Endothelial cell of umbilical vein (primary cell): ENCODE measurements around the gene PRR5L. TPM values are rescaled to one million over a fixed set of nuclear protein-coding genes. Genes with fewer than 3 reads are reported as not detected.

ENCODE experiments used
- BruUV-seq: library from RNA; stranded (reverse); fragments of 400-500 nt; replicated peaks from 2 replicates; lab custom pipeline; 2021; lab: Mats Ljungman, UMichigan
- CTCF ChIA-PET: fragments of 300-600, 350-600 bp; sonication (Branson Sonifier 250); formaldehyde crosslinking; loops from one replicate; lab custom pipeline; 2021; ENCODE audit warnings: antibody characterized with exemption, inconsistent platforms; lab: Charles Lee
- POLR2A ChIA-PET: fragments of 300-600, 350-600 bp; sonication (Branson Sonifier 250); formaldehyde crosslinking; loops from one replicate; lab custom pipeline; 2021; ENCODE audit warnings: antibody characterized with exemption, inconsistent platforms; lab: Charles Lee
- DNase-seq: peaks from one replicate; pipeline ENCODE4 v3.0.0-alpha.2; 2011; ENCODE audit warnings: low read depth, low spot score
- FAIRE-seq: peaks from 2 replicates; lab custom pipeline; 2011; peaks lifted over from hg19 to GRCh38; lab: Jason Lieb, UNC
- H2AFZ ChIP-seq: 2 replicates; pipeline ENCODE4 v1.6.0; 2012; ENCODE audit warnings: low read depth, low read length, control low read depth, inconsistent platforms
- H3K27ac ChIP-seq: 2 replicates; pipeline ENCODE4 v1.5.1; 2011; ENCODE audit warnings: low read depth, mild to moderate bottlenecking, control low read depth, low read length, moderate library complexity; ENCODE audit not compliant: insufficient read depth
- H3K27me3 ChIP-seq, 2 experiments: 2 replicates each; pipeline versions ENCODE4 v1.6.0 to v1.6.1; 2011; ENCODE audit warnings: low read length in 2 of 2, mixed read lengths in 1 of 2; ENCODE audit not compliant: control insufficient read depth in 2 of 2, insufficient read depth in 2 of 2
- H3K36me3 ChIP-seq, 2 experiments: 2 replicates in 1 of 2; 3 replicates in 1 of 2; pipeline ENCODE4 v1.5.1; 2011; ENCODE audit warnings: low read length in 2 of 2, mild to moderate bottlenecking in 1 of 2, moderate library complexity in 1 of 2; ENCODE audit not compliant: control insufficient read depth in 2 of 2, insufficient read depth in 2 of 2; ENCODE audit errors: extremely low read depth in 1 of 2
- H3K4me1 ChIP-seq: 3 replicates; pipeline ENCODE4 v1.5.1; 2011; ENCODE audit warnings: mild to moderate bottlenecking, low read length; ENCODE audit not compliant: control insufficient read depth, insufficient read depth; ENCODE audit errors: extremely low read depth
- H3K4me2 ChIP-seq: 2 replicates; pipeline ENCODE4 v1.6.1; 2011; ENCODE audit warnings: low read length, control low read depth, mixed read lengths; ENCODE audit not compliant: insufficient read depth
- H3K4me3 ChIP-seq, 3 experiments: fragments of 200-600 bp in 1 of 3; sonication (generic), shearing (Covaris generic) in 1 of 3; replicated peaks in 1 of 3; 2 replicates each; pipeline ENCODE4 v1.5.1; 2011 to 2016; ENCODE audit warnings: control low read depth in 3 of 3, low read length in 3 of 3, mild to moderate bottlenecking in 2 of 3, inconsistent platforms in 1 of 3, low read depth in 1 of 3, moderate library complexity in 1 of 3; ENCODE audit not compliant: insufficient read depth in 1 of 3
- H3K79me2 ChIP-seq: 2 replicates; pipeline ENCODE4 v1.6.0; 2012; ENCODE audit warnings: low read length, inconsistent platforms; ENCODE audit not compliant: control insufficient read depth, insufficient read depth
- H3K9ac ChIP-seq: replicated peaks from 2 replicates; pipeline ENCODE3; 2011; ENCODE audit warnings: low read length, control low read depth; ENCODE audit not compliant: insufficient read depth; ENCODE audit errors: extremely low read depth
- H3K9me1 ChIP-seq: replicated peaks from 3 replicates; pipeline ENCODE4 v1.6.0; 2011; ENCODE audit warnings: mild to moderate bottlenecking, low read length; ENCODE audit not compliant: control insufficient read depth, insufficient read depth; ENCODE audit errors: extremely low read depth
- H3K9me3 ChIP-seq: replicated peaks from 2 replicates; pipeline ENCODE4 v1.5.1; 2012; ENCODE audit warnings: low read length, inconsistent platforms; ENCODE audit not compliant: control insufficient read depth, insufficient read depth
- H4K20me1 ChIP-seq: replicated peaks from 2 replicates; pipeline ENCODE3; 2011; ENCODE audit warnings: mild to moderate bottlenecking, low read length; ENCODE audit not compliant: control insufficient read depth, insufficient read depth; ENCODE audit errors: extremely low read depth
- CTCF ChIP-seq, 2 donors: IDR thresholded peaks; 1 replicate in 1 of 2; 2 replicates in 1 of 2; pipeline ENCODE4 v1.5.1; 2011; ENCODE audit warnings: low read length in 2 of 2, mild to moderate bottlenecking in 2 of 2, moderate library complexity in 2 of 2, control low read depth in 1 of 2, inconsistent platforms in 1 of 2, low read depth in 1 of 2; ENCODE audit not compliant: insufficient read depth in 1 of 2; ENCODE audit errors: extremely low read depth in 1 of 2
- EZH2 ChIP-seq: IDR thresholded peaks from 2 replicates; pipeline ENCODE4 v1.6.1; 2012; ENCODE audit warnings: borderline replicate concordance, low read depth, mild to moderate bottlenecking, moderate library complexity, low read length, inconsistent platforms; ENCODE audit not compliant: severe bottlenecking
- FOS ChIP-seq: IDR thresholded peaks from 2 replicates; pipeline ENCODE4 v1.6.1; 2011; ENCODE audit warnings: mild to moderate bottlenecking, low read length, moderate library complexity, borderline replicate concordance; ENCODE audit not compliant: insufficient read depth
- GATA2 ChIP-seq: IDR thresholded peaks from 2 replicates; pipeline ENCODE4 v1.7.0; 2011; ENCODE audit warnings: low read depth, mild to moderate bottlenecking, moderate library complexity, mixed read lengths, low read length; ENCODE audit not compliant: insufficient read length, insufficient read depth
- JUN ChIP-seq: IDR thresholded peaks from 2 replicates; pipeline ENCODE4 v1.6.1; 2011; ENCODE audit warnings: borderline replicate concordance, low read depth; ENCODE audit not compliant: insufficient read length, insufficient read depth
- MYC ChIP-seq: IDR thresholded peaks from one replicate; pipeline ENCODE4 v1.6.1; 2011; ENCODE audit warnings: mild to moderate bottlenecking, low read depth, low read length
- POLR2A ChIP-seq: IDR thresholded peaks from 2 replicates; pipeline ENCODE4 v1.6.1; 2012; ENCODE audit warnings: low read depth, mild to moderate bottlenecking, control low read depth, low read length
- POLR2AphosphoS5 ChIP-seq: IDR thresholded peaks from 2 replicates; pipeline ENCODE4 v1.6.1; 2012; ENCODE audit warnings: low read depth, mild to moderate bottlenecking, control low read depth, low read length, moderate library complexity; ENCODE audit not compliant: insufficient read depth
- dilution Hi-C: fragments of 300-500 bp; cut with MboI; formaldehyde crosslinking; loops from one replicate; pipeline ENCODE4 v1.15.0; 2019; ENCODE audit warnings: low sequenced_read_pairs; ENCODE audit not compliant: extremely low pct_ligation_motif_present
- intact Hi-C: fragments of 100-400 bp; cut with micrococcal nuclease; formaldehyde crosslinking; loops from one replicate; pipeline ENCODE4 v1.10.0; 2022
- polyA plus RNA-seq, 4 experiments: library from polyadenylated mRNA; depleted of rRNA in 3 of 4; stranded (reverse) in 3 of 4; unstranded in 1 of 4; fragments of >200 nt; gene quantifications; 2 replicates each; pipeline versions ENCODE4 v1.2.1 to v1.2.3, GENCODE V29; 2011 to 2012; ENCODE audit warnings: missing spikeins in 1 of 4
- total RNA-seq: library from RNA; stranded (reverse); gene quantifications from 2 replicates; pipeline ENCODE4 v1.2.3, GENCODE V29; 2021
- TF ChIP-seq, protein P1 (sequence below): IDR thresholded peaks from 2 replicates; pipeline ENCODE4 v1.6.1; 2011; ENCODE audit not compliant: insufficient read depth, insufficient read length

Gene PRR5L
- total and polyA plus RNA-seq, 2 donors (not counting 3 experiments of a cell fraction or from before 2014, with no cell fraction given) = 2.5 to 6.1 TPM

DNA sequence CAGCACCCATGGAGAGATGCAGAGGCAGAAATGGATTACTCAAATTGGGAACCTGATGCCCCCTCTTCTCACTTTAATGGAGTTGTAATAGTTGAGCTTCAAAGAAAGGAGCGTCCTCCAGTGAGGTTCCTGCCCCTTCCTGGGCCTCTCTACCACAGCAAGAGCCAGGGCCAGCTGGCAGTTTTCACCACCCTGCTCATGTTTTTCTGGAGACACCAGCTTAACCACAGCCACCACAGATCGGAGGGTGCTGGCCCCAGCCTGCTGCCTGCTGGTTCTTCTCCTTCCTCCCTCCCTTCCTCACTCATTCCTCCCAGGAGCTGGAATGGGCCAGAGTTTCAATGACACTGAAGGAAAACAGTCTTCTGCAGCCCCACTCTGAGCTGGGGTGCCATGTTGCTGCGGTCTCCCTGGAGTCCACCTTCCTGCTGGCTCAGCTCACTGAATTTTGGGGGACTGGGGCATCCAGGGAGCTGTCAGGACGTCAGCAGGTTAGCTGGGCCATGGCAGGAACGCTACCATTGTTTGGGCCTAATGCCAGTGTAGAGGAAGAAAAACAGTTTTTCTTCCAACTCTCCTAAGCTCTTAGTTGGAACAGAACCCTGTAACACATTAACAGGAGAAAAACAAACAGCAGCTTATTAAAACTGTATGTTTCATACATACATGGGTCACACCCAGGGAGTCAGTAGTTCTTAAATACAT lies 156.3 kb downstream of the PRR5L start:
- Histone ChIP-seq H3K9me3 (no peaks in the 10 kb centered on the region), H3K9ac (no peak overlapping the region), H3K9me1 (no peaks in the 10 kb centered on the region), H3K27me3 (no peaks in the 10 kb centered on the region), H4K20me1 (no peaks in the 10 kb centered on the region), H3K79me2 (no peaks in the 10 kb centered on the region), H3K4me1 (no peaks in the 10 kb centered on the region), H3K27ac (no peak overlapping the region), H3K4me2 (no peak overlapping the region), H3K4me3 (no peak overlapping the region), H3K36me3 (no peaks in the 10 kb centered on the region), H2AFZ (no peak overlapping the region)
- DNase-seq (peak; percentile 16), FAIRE-seq (no peak)
- CTCF ChIA-PET = interaction anchor here (0.8 to 3.4 kb wide), 7 partner anchors 18 to 77 kb away, joined by 3 to 13 read pairs (median 3); no protein-coding TSS in a partner anchor
- POLR2A ChIA-PET = interaction anchor here (1.1 kb wide), 1 partner anchor 31 kb away, joined by 3 read pairs; no protein-coding TSS in a partner anchor
- no TSS peak for BruUV-seq
- TF ChIP-seq POLR2A (no peak), FOS (no peak), EZH2 (no peak), JUN (no peak), CTCF (IDR thresholded peaks at IDR 0.05; ENCODE audit: extremely low read depth in 1 of 2, insufficient read depth in 1 of 2, low read depth in 1 of 2, low read length in 2 of 2) (no peak), MYC (no peak), POLR2AphosphoS5 (no peak), GATA2 (no peak)
- TF ChIP-seq, protein P1, sequence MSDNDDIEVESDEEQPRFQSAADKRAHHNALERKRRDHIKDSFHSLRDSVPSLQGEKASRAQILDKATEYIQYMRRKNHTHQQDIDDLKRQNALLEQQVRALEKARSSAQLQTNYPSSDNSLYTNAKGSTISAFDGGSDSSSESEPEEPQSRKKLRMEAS = no peak
- intact Hi-C loops (no loop called here), dilution Hi-C loops (no loop called here)
